Esophagus mucosa (tissue), 1 donor: ENCODE data around the gene PTRHD1. TPM values are rescaled to one million over a fixed set of nuclear protein-coding genes. Genes with fewer than 3 reads are reported as not detected.
"Not testable (repeated sequence)": the region's sequence is repeated elsewhere in the genome, so short reads cannot be mapped to it uniquely, and the experiment has no call there.

Source experiments
- ATAC-seq: fragments of 200-7000 bp; cut with Tn5 transposase; one replicate; pipeline ENCODE4 v1.9.1; 2020
- total RNA-seq: library from RNA; stranded (reverse); gene quantifications from one replicate; pipeline ENCODE4 v1.2.4, GENCODE V29; 2023
- donor health status: DM: yes; HTN: yes; CAD: no.

PTRHD1 gene
- total RNA-seq, 1 donor from 2014 or later, result 34.9 TPM

- ATAC-seq, result no peak
These were observed 16.3 kb upstream of the PTRHD1 start for GRCh38 chr2:24809316-24810007.

- no peak for ATAC-seq
These were observed 13.5 kb upstream of the PTRHD1 start for GRCh38 chr2:24806661-24807036.

- peak; percentile 71 for ATAC-seq
These were observed 12.8 kb upstream of the PTRHD1 start for GRCh38 chr2:24805811-24806660.

GRCh38 chr2:24800487-24800886, 7.3 kb upstream of the PTRHD1 start:
- ATAC-seq, result not testable (repeated sequence)

GRCh38 chr2:24797644-24798043, 4.5 kb upstream of the PTRHD1 start:
- ATAC-seq, result no peak

- no peak for ATAC-seq
These were observed 707 bp upstream of the PTRHD1 start for GRCh38 chr2:24793761-24794435.

- no peak for ATAC-seq
These were observed 683 bp downstream of the PTRHD1 start for GRCh38 chr2:24792542-24792873.

GRCh38 chr2:24791452-24791851, 1.7 kb downstream of the PTRHD1 start:
- ATAC-seq, result no peak

- ATAC-seq, result no peak
These were observed 4.4 kb downstream of the PTRHD1 start for GRCh38 chr2:24788816-24789215.

- ATAC-seq, result no peak
These were observed 5.7 kb downstream of the PTRHD1 start for GRCh38 chr2:24787532-24787931.

GRCh38 chr2:24785671-24786321, 7.4 kb downstream of the PTRHD1 start:
- peak; percentile 46 for ATAC-seq

GRCh38 chr2:24783641-24784040, 9.6 kb downstream of the PTRHD1 start:
- ATAC-seq, result no peak

GRCh38 chr2:24779116-24779515, 14.1 kb downstream of the PTRHD1 start:
- ATAC-seq, result no peak

- no peak for ATAC-seq
These were observed 18.8 kb downstream of the PTRHD1 start for GRCh38 chr2:24774373-24774772.

- peak; percentile 43 for ATAC-seq
These were observed 21.2 kb downstream of the PTRHD1 start for GRCh38 chr2:24771764-24772586.

GRCh38 chr2:24771061-24771460, 22.1 kb downstream of the PTRHD1 start:
- no peak for ATAC-seq

- ATAC-seq, result no peak
These were observed 24.6 kb downstream of the PTRHD1 start for GRCh38 chr2:24768601-24769000.

- no peak for ATAC-seq
These were observed 25.2 kb downstream of the PTRHD1 start for GRCh38 chr2:24768013-24768412.

- ATAC-seq, result no peak
These were observed 26.6 kb downstream of the PTRHD1 start for GRCh38 chr2:24766609-24767008.

GRCh38 chr2:24763843-24764242, 29.3 kb downstream of the PTRHD1 start:
- ATAC-seq, result no peak

- ATAC-seq, result no peak
These were observed 30.7 kb downstream of the PTRHD1 start for GRCh38 chr2:24762518-24762917.

GRCh38 chr2:24761866-24762265, 31.3 kb downstream of the PTRHD1 start:
- ATAC-seq, result no peak
